ENCODE data around the gene UBL7.

GRCh38 chr15:74454764-74455500, 6.0 kb downstream of the UBL7 start:
- TF ChIP-seq CTCF (IDR thresholded peaks at IDR 0.05; ENCODE audit: low read length) = no peak
- TF ChIP-seq EZH2 (optimal IDR thresholded peaks at IDR 0.05; ENCODE audit: low read depth, low read length) = no peak

All from MM.1S (cell line).